CD4-positive, alpha-beta T cell (primary cell): ENCODE results near the gene ZCCHC13. TPM values are rescaled to one million over a fixed set of nuclear protein-coding genes. Genes with fewer than 3 reads are reported as not detected.
"Not testable (repeated sequence)": the region's sequence is repeated elsewhere in the genome, so short reads cannot be mapped to it uniquely, and the experiment has no call there.

Experiments used
- ATAC-seq: fragments of 200-7000 bp; cut with Tn5 transposase; one replicate; pipeline ENCODE4 v1.10.0; 2022; ENCODE audit warnings: mild to moderate bottlenecking; ENCODE audit not compliant: poor library complexity
- CTCF ChIA-PET: fragments of 350-600 bp; sonication (Branson Sonifier 250); formaldehyde crosslinking; loops from one replicate; lab custom pipeline; 2021; ENCODE audit warnings: antibody characterized with exemption, inconsistent platforms; lab: Charles Lee
- POLR2A ChIA-PET: fragments of 350-600 bp; sonication (Branson Sonifier 250); formaldehyde crosslinking; loops from one replicate; lab custom pipeline; 2021; ENCODE audit warnings: antibody characterized with exemption, inconsistent platforms; lab: Charles Lee
- DNase-seq, 14 experiments: peaks; one replicate each; pipeline ENCODE4 v3.0.0-alpha.2; 2013 to 2020; ENCODE audit warnings: mixed read lengths in 2 of 14
- H3K27ac ChIP-seq, 2 donors: one replicate each; pipeline versions ENCODE4 v1.5.1 to v1.7.0; 2013; ENCODE audit warnings: low read length in 2 of 2, low read depth in 1 of 2, mild to moderate bottlenecking in 1 of 2
- H3K27me3 ChIP-seq, 2 experiments: 1 replicate in 1 of 2; 2 replicates in 1 of 2; pipeline versions ENCODE4 v1.6.1 to v1.7.0; 2013; ENCODE audit warnings: low read length in 2 of 2, control low read depth in 1 of 2, mild to moderate bottlenecking in 1 of 2, moderate library complexity in 1 of 2; ENCODE audit not compliant: insufficient read depth in 2 of 2, control insufficient read depth in 1 of 2
- H3K36me3 ChIP-seq: one replicate; pipeline ENCODE4 v1.6.1; 2013; ENCODE audit warnings: low read length, control low read depth; ENCODE audit not compliant: insufficient read depth
- H3K4me1 ChIP-seq: one replicate; pipeline ENCODE4 v1.6.1; 2013; ENCODE audit warnings: low read length, control low read depth; ENCODE audit not compliant: insufficient read depth
- H3K4me3 ChIP-seq: one replicate; pipeline ENCODE4 v1.5.1; 2013; ENCODE audit warnings: mild to moderate bottlenecking, low read length, moderate library complexity
- H3K9me3 ChIP-seq, 2 experiments: 1 replicate in 1 of 2; 2 replicates in 1 of 2; pipeline versions ENCODE4 v1.6.1 to v1.7.0; 2013; ENCODE audit warnings: low read length in 2 of 2, mild to moderate bottlenecking in 2 of 2, control low read depth in 1 of 2, moderate library complexity in 1 of 2; ENCODE audit not compliant: control insufficient read depth in 1 of 2, insufficient read depth in 1 of 2
- H3K27ac Mint-ChIP-seq: one replicate; pipeline ENCODE4 v1.8.0; 2020; ENCODE audit warnings: mixed read lengths
- H3K27me3 Mint-ChIP-seq: one replicate; pipeline ENCODE4 v1.8.0; 2021; ENCODE audit warnings: mixed read lengths
- H3K36me3 Mint-ChIP-seq: one replicate; pipeline ENCODE4 v1.8.0; 2021; ENCODE audit warnings: low read depth, mixed read lengths
- H3K4me1 Mint-ChIP-seq: one replicate; pipeline ENCODE4 v1.8.0; 2021; ENCODE audit warnings: low read depth, mixed read lengths
- H3K4me3 Mint-ChIP-seq: one replicate; pipeline ENCODE4 v1.8.0; 2020; ENCODE audit warnings: mild to moderate bottlenecking, mixed read lengths
- H3K9me3 Mint-ChIP-seq: one replicate; pipeline ENCODE4 v1.8.0; 2020; ENCODE audit warnings: mixed read lengths
- CTCF ChIP-seq: fragments of 200-600 bp; IDR thresholded peaks from one replicate; pipeline ENCODE4 v1.8.0; 2022; ENCODE audit warnings: antibody characterized with exemption, mild to moderate bottlenecking
- intact Hi-C, 2 experiments: fragments of 100-400 bp; cut with DNase I in 1 of 2; cut with micrococcal nuclease in 1 of 2; formaldehyde crosslinking; loops; one replicate each; pipeline versions ENCODE4 v1.15.1 to v1.9.0; 2023 to 2025; cut with DNase I, micrococcal nuclease
- polyA plus RNA-seq, 2 donors: library from polyadenylated mRNA; unstranded; fragments of 120-200 nt; gene quantifications; one replicate each; pipeline ENCODE4 v1.2.1, GENCODE V29; 2013
- total RNA-seq, 174 experiments: library from RNA in 2 of 174; stranded (reverse) in 2 of 174; gene quantifications; one replicate each; pipeline ENCODE4 v1.2.3 and lab custom pipeline; 2021 to 2026

ZCCHC13 gene
- total RNA-seq (not detected), total RNA-seq (lab: John Stamatoyannopoulos, UW) (0 to 0.08 (median 0) reads per million in 172 experiments)
- polyA plus RNA-seq (2013, experiment 1 of 2) = not detected
- not detected for polyA plus RNA-seq (2013, experiment 2 of 2)

GRCh38 chrX:74304016-74304415 lies at the start of gene ZCCHC13:
Gene ZCCHC13, plus strand, starts transcription at chrX:74304180. Its CDS starts 87 bp downstream, at chrX:74304267.
- Histone ChIP-seq H3K4me3 (no peak within 1 kb of the TSS), H3K9me3 (no peaks in the 10 kb centered on the region), H3K4me1 (no peaks in the 10 kb centered on the region), H3K27ac (no peak within 1 kb of the TSS), H3K27me3 (no peaks in the 10 kb centered on the region), H3K36me3 (no peaks in the 10 kb centered on the region)
- intact Hi-C loops = no loop called here
- ATAC-seq = no peak
- POLR2A ChIA-PET = no interaction called here
- H3K9me3 Mint-ChIP-seq = no peaks in the 10 kb centered on the region
- no peak within 1 kb of the TSS for H3K27ac Mint-ChIP-seq
- no peak for DNase-seq
- CTCF ChIA-PET = no interaction called here
- H3K4me1 Mint-ChIP-seq = no peaks in the 10 kb centered on the region
- H3K36me3 Mint-ChIP-seq = no peaks in the 10 kb centered on the region
- no peak for TF ChIP-seq CTCF
- no peak within 1 kb of the TSS for H3K4me3 Mint-ChIP-seq
- H3K27me3 Mint-ChIP-seq = no peaks in the 10 kb centered on the region

DNA sequence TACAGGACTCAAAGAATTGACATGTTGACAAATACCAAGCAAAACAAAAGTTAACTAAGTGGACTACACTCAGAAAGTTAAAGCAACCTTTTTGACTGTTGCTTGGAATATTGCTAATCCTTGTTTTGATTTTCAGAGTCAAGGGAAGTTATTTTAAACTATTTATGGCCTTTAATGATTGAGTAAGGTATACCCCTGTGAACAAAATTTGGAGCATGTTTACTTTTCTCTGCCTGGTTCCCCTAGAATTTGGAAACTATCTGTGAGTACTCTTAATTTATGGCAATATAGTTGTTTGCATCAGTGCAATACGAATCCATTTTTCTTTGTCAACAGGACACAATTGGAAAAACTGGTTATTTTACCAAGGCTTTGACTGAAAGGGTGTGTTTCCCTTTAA lies 45.9 kb upstream of the ZCCHC13 start:
- H3K27ac Mint-ChIP-seq, ATAC-seq, H3K4me3 Mint-ChIP-seq, CTCF ChIA-PET, H3K9me3 ChIP-seq, POLR2A ChIA-PET, intact Hi-C loops, H3K27me3 ChIP-seq, DNase-seq, H3K27ac ChIP-seq, H3K9me3 Mint-ChIP-seq, H3K4me3 ChIP-seq, H3K4me1 ChIP-seq, H3K4me1 Mint-ChIP-seq, H3K27me3 Mint-ChIP-seq: not testable (repeated sequence)
- peaks cover 31% of the 10 kb centered on the region for H3K36me3 ChIP-seq
- H3K36me3 Mint-ChIP-seq = peaks cover 88% of the 10 kb centered on the region

GRCh38 chrX:74259885-74260491 lies 44.0 kb upstream of the ZCCHC13 start:
- H3K4me3 Mint-ChIP-seq = no peak overlapping the region
- no peaks in the 10 kb centered on the region for H3K9me3 Mint-ChIP-seq
- H3K36me3 Mint-ChIP-seq = peaks cover 85% of the 10 kb centered on the region
- no peak for TF ChIP-seq CTCF
- DNase-seq (no peak), ATAC-seq (no peak)
- H3K4me1 ChIP-seq = no peaks in the 10 kb centered on the region
- no peaks in the 10 kb centered on the region for H3K9me3 ChIP-seq
- H3K27me3 ChIP-seq = no peaks in the 10 kb centered on the region
- peaks cover 31% of the 10 kb centered on the region for H3K36me3 ChIP-seq
- no peak overlapping the region for H3K27ac Mint-ChIP-seq
- POLR2A ChIA-PET = no interaction called here
- H3K4me1 Mint-ChIP-seq = no peaks in the 10 kb centered on the region
- intact Hi-C loops = no loop called here
- H3K27me3 Mint-ChIP-seq = no peaks in the 10 kb centered on the region
- no peak overlapping the region for H3K4me3 ChIP-seq
- H3K27ac ChIP-seq = no peak overlapping the region
- CTCF ChIA-PET = no interaction called here
